HCT116 (cell line): Measurements from ENCODE around the gene GUK1. TPM values are rescaled to one million over a fixed set of nuclear protein-coding genes. Genes with fewer than 3 reads are reported as not detected.

Experiments
- ATAC-seq: fragments of 200-7000 bp; cut with Tn5 transposase; 2 replicates; pipeline ENCODE4 v1.9.1; 2020; ENCODE audit warnings: mild to moderate bottlenecking, moderate library complexity
- BruUV-seq: library from RNA; stranded (reverse); fragments of 400-500 nt; replicated peaks from 2 replicates; lab custom pipeline; 2021; lab: Mats Ljungman, UMichigan
- CTCF ChIA-PET: fragments of 300-600 bp; sonication (Branson Sonifier 250); formaldehyde crosslinking; loops from one replicate; lab custom pipeline; 2021; ENCODE audit warnings: antibody characterized with exemption; lab: Charles Lee
- POLR2A ChIA-PET: fragments of 300-600, 350-600 bp; sonication (Branson Sonifier 250); formaldehyde crosslinking; loops from one replicate; lab custom pipeline; 2021; ENCODE audit warnings: antibody characterized with exemption; lab: Charles Lee
- RAD21 ChIA-PET, 2 experiments: fragments of 300-600 bp; sonication (Branson Sonifier 250); formaldehyde crosslinking; loops; one replicate each; lab custom pipeline; 2023; ENCODE audit warnings: low total read pairs in 2 of 2; ENCODE audit not compliant: uncharacterized antibody in 2 of 2, unreplicated experiment in 2 of 2, low non-redundant PET in 1 of 2; lab: Charles Lee
- DNase-seq: peaks from one replicate; pipeline ENCODE4 v3.0.0-alpha.2; 2010; ENCODE audit warnings: low read depth, low spot score
- H2AFZ ChIP-seq: fragments of 200-600 bp; shearing (Covaris generic), sonication (generic); 2 replicates; pipeline ENCODE4 v1.6.1; 2017; ENCODE audit warnings: low read depth, mixed run types, mixed read lengths, antibody characterized with exemption, low read length; ENCODE audit not compliant: poor library complexity, severe bottlenecking
- H3K27ac ChIP-seq: 2 replicates; pipeline ENCODE4 v1.5.1; 2012; ENCODE audit warnings: low read depth, low read length
- H3K27me3 ChIP-seq: fragments of 200-600 bp; sonication (generic); 2 replicates; pipeline ENCODE4 v1.6.1; 2016; ENCODE audit warnings: mixed run types, low read length, mixed read lengths; ENCODE audit not compliant: insufficient read depth
- H3K36me3 ChIP-seq, 2 experiments: fragments of 200-500 bp in 1 of 2; fragments of 200-600 bp in 1 of 2; sonication (Bioruptor generic) in 1 of 2; sonication (generic) in 1 of 2; 2 replicates each; pipeline versions ENCODE4 v1.5.1 to v1.6.1; 2014 to 2016; ENCODE audit warnings: low read length in 2 of 2, inconsistent platforms in 1 of 2, mixed read lengths in 1 of 2, mixed run types in 1 of 2; ENCODE audit not compliant: insufficient read depth in 2 of 2, control insufficient read depth in 1 of 2
- H3K4me1 ChIP-seq, 2 experiments: fragments of 200-600 bp in 1 of 2; sonication (generic) in 1 of 2; 2 replicates each; pipeline versions ENCODE4 v1.5.1 to v1.6.1; 2012 to 2017; ENCODE audit warnings: low read length in 2 of 2, inconsistent platforms in 1 of 2, mild to moderate bottlenecking in 1 of 2, mixed read lengths in 1 of 2, mixed run types in 1 of 2, moderate library complexity in 1 of 2; ENCODE audit not compliant: insufficient read depth in 2 of 2, control insufficient read depth in 1 of 2
- H3K4me2 ChIP-seq: fragments of 200-600 bp; sonication (generic); 2 replicates; pipeline ENCODE4 v1.6.1; 2017; ENCODE audit warnings: mixed run types, low read length, mixed read lengths
- H3K4me3 ChIP-seq, 2 experiments: fragments of 200-600 bp in 1 of 2; sonication (generic) in 1 of 2; replicated peaks in 1 of 2; 2 replicates each; pipeline ENCODE4 v1.5.1; 2011 to 2016; ENCODE audit warnings: low read length in 2 of 2, control low read depth in 1 of 2, low read depth in 1 of 2, mild to moderate bottlenecking in 1 of 2, mixed read lengths in 1 of 2, mixed run types in 1 of 2
- H3K79me2 ChIP-seq: fragments of 200-600 bp; sonication (generic); 2 replicates; pipeline ENCODE4 v1.6.1; 2017; ENCODE audit warnings: mild to moderate bottlenecking, mixed run types, low read length, moderate library complexity, mixed read lengths; ENCODE audit not compliant: insufficient read depth
- H3K9ac ChIP-seq: fragments of 200-600 bp; sonication (generic); 2 replicates; pipeline ENCODE4 v1.6.1; 2016; ENCODE audit warnings: low read length, mixed read lengths
- H3K9me2 ChIP-seq: fragments of 200-600 bp; sonication (generic), shearing (Covaris generic); 2 replicates; pipeline ENCODE4 v1.6.1; 2017; ENCODE audit warnings: mixed run types, mild to moderate bottlenecking, moderate library complexity; ENCODE audit not compliant: insufficient read depth
- H3K9me3 ChIP-seq, 2 experiments: fragments of 200-500 bp in 1 of 2; fragments of 200-600 bp in 1 of 2; sonication (Bioruptor generic) in 1 of 2; sonication (generic) in 1 of 2; 2 replicates each; pipeline ENCODE4 v1.6.1; 2014 to 2017; ENCODE audit warnings: low read length in 2 of 2, mixed read lengths in 2 of 2, inconsistent platforms in 1 of 2, low read depth in 1 of 2, mild to moderate bottlenecking in 1 of 2, mixed run types in 1 of 2, moderate library complexity in 1 of 2; ENCODE audit not compliant: control insufficient read depth in 1 of 2, insufficient read depth in 1 of 2
- H4K20me1 ChIP-seq: fragments of 200-600 bp; sonication (generic), shearing (Covaris generic); 2 replicates; pipeline ENCODE4 v1.6.1; 2017; ENCODE audit warnings: mixed run types, mild to moderate bottlenecking, moderate library complexity; ENCODE audit not compliant: insufficient read depth
- CBX3 ChIP-seq: IDR thresholded peaks from 2 replicates; pipeline ENCODE4 v1.6.1; 2012; ENCODE audit warnings: low read depth
- EGR1 ChIP-seq: IDR thresholded peaks from 2 replicates; pipeline ENCODE4 v1.6.1; 2012; ENCODE audit warnings: low read depth
- EZH2 ChIP-seq: fragments of 200-600 bp; sonication (generic); IDR thresholded peaks from 2 replicates; pipeline ENCODE4 v1.6.1; 2017; ENCODE audit warnings: antibody characterized with exemption, mixed run types
- EZH2phosphoT487 ChIP-seq: fragments of 200-600 bp; IDR thresholded peaks from 2 replicates; pipeline ENCODE4 v1.6.1; 2018; ENCODE audit warnings: antibody characterized with exemption, borderline replicate concordance
- FOSL1 ChIP-seq: IDR thresholded peaks from 2 replicates; pipeline ENCODE4 v1.6.1; 2012; ENCODE audit warnings: low read depth
- RAD21 ChIP-seq: IDR thresholded peaks from 2 replicates; pipeline ENCODE4 v1.6.1; 2012; ENCODE audit warnings: low read depth, mild to moderate bottlenecking
- SIN3A ChIP-seq: IDR thresholded peaks from 2 replicates; pipeline ENCODE4 v1.6.1; 2012; ENCODE audit warnings: low read depth
- SRF ChIP-seq: IDR thresholded peaks from 2 replicates; pipeline ENCODE4 v1.6.1; 2012; ENCODE audit warnings: low read depth
- YY1 ChIP-seq: IDR thresholded peaks from 2 replicates; pipeline ENCODE4 v1.6.1; 2011; ENCODE audit warnings: low read length, low read depth, moderate library complexity, mild to moderate bottlenecking; ENCODE audit not compliant: insufficient replicate concordance; ENCODE audit errors: extremely low read depth
- ZFX ChIP-seq: fragments of 450-650 bp; IDR thresholded peaks from 2 replicates; pipeline ENCODE4 v1.6.1; 2017
- intact Hi-C: fragments of 100-400 bp; cut with micrococcal nuclease; formaldehyde crosslinking; loops from 2 replicates; pipeline ENCODE4 v1.10.0; 2022
- total RNA-seq: library from RNA; stranded (reverse); gene quantifications from one replicate; pipeline ENCODE4 v1.2.1, GENCODE V29; 2021; ENCODE audit not compliant: unreplicated experiment
- TF ChIP-seq, protein P1 (sequence below): IDR thresholded peaks from 2 replicates; pipeline ENCODE4 v1.6.1; 2012; ENCODE audit warnings: low read depth
- TF ChIP-seq, protein P2 (sequence below), 3 experiments: fragments of 200-600 bp in 1 of 3; sonication (generic) in 1 of 3; IDR thresholded peaks in 2 of 3; conservative IDR thresholded peaks in 1 of 3; 2 replicates each; pipeline ENCODE4 v1.5.1; 2012 to 2017; ENCODE audit warnings: low read depth in 2 of 3, low read length in 2 of 3, antibody characterized with exemption in 1 of 3, borderline replicate concordance in 1 of 3, control low read depth in 1 of 3, mild to moderate bottlenecking in 1 of 3, mixed read lengths in 1 of 3, mixed run types in 1 of 3, moderate library complexity in 1 of 3; ENCODE audit not compliant: insufficient read depth in 1 of 3
- TF ChIP-seq, protein P3 (sequence below): IDR thresholded peaks from 2 replicates; pipeline ENCODE4 v1.6.1; 2012
- TF ChIP-seq, protein P4 (sequence below): IDR thresholded peaks from 2 replicates; pipeline ENCODE4 v1.6.1; 2011; ENCODE audit warnings: mild to moderate bottlenecking, low read length, moderate library complexity; ENCODE audit not compliant: insufficient replicate concordance; ENCODE audit errors: extremely low read depth

Gene GUK1
- total RNA-seq, 1 experiment from 2014 or later, result 145 TPM

DNA sequence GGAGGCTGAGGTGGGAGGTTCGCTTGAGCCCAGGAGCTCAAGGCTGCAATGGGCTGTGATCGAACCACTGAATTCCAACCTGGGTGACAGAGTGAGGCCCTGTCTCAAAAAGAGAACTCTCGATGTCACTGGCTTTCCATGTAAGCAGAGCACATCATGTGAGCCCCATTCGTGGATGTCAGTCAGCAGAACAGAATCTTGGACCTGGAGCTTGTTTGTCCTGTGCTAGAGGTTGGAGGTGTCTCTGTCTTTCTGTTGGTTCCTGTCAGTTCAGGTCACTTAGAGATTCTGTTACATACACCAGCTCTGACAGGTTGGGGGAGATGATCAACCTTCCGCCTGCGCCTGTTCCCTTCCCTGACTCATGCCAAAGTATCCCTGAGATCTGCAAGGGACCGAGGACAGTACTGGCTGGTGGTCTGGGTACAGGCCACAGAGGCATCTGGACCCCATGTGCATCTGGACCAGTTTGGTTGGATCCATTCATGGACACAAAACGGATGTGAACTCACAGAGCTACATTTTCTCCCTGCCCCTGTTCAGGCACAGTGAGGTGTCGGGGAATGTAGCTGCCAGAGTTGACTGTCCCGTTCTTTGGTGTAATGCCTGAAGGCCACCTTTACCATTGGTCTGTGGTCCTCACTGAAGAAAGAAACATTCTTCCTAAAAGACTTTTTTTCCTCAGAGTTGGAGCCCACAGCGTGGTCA is 47.6 kb upstream of the GUK1 start:
- Histone ChIP-seq H2AFZ (no peak overlapping the region), H3K4me1 (peaks cover 3 to 6% of the 10 kb centered on the region in 2 experiments; a peak in 2 of 4 replicates), H4K20me1 (peaks cover 48% of the 10 kb centered on the region; the same call in 1 of the 2 replicates), H3K36me3 (peaks cover 3 to 69% of the 10 kb centered on the region in 2 experiments; a peak in 3 of 4 replicates), H3K4me3 (no peak overlapping the region), H3K9me3 (peaks cover 10 to 19% of the 10 kb centered on the region in 2 experiments; a peak in 2 of 4 replicates), H3K9me2 (no peaks in the 10 kb centered on the region), H3K27ac (no peak overlapping the region), H3K79me2 (peaks cover 100% of the 10 kb centered on the region), H3K27me3 (no peaks in the 10 kb centered on the region), H3K4me2 (no peak overlapping the region), H3K9ac (no peak overlapping the region)
- POLR2A ChIA-PET, result no interaction called here
- RAD21 ChIA-PET, result no interaction called here
- ATAC-seq (no peak), DNase-seq (no peak)
- no TSS peak for BruUV-seq
- intact Hi-C loops, result no loop called here
- CTCF ChIA-PET, result no interaction called here
- no peak for TF ChIP-seq SIN3A
- no peak for TF ChIP-seq RAD21
- no peak for TF ChIP-seq CBX3
- TF ChIP-seq, protein P1, sequence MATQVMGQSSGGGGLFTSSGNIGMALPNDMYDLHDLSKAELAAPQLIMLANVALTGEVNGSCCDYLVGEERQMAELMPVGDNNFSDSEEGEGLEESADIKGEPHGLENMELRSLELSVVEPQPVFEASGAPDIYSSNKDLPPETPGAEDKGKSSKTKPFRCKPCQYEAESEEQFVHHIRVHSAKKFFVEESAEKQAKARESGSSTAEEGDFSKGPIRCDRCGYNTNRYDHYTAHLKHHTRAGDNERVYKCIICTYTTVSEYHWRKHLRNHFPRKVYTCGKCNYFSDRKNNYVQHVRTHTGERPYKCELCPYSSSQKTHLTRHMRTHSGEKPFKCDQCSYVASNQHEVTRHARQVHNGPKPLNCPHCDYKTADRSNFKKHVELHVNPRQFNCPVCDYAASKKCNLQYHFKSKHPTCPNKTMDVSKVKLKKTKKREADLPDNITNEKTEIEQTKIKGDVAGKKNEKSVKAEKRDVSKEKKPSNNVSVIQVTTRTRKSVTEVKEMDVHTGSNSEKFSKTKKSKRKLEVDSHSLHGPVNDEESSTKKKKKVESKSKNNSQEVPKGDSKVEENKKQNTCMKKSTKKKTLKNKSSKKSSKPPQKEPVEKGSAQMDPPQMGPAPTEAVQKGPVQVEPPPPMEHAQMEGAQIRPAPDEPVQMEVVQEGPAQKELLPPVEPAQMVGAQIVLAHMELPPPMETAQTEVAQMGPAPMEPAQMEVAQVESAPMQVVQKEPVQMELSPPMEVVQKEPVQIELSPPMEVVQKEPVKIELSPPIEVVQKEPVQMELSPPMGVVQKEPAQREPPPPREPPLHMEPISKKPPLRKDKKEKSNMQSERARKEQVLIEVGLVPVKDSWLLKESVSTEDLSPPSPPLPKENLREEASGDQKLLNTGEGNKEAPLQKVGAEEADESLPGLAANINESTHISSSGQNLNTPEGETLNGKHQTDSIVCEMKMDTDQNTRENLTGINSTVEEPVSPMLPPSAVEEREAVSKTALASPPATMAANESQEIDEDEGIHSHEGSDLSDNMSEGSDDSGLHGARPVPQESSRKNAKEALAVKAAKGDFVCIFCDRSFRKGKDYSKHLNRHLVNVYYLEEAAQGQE, result no peak
- TF ChIP-seq, protein P2, sequence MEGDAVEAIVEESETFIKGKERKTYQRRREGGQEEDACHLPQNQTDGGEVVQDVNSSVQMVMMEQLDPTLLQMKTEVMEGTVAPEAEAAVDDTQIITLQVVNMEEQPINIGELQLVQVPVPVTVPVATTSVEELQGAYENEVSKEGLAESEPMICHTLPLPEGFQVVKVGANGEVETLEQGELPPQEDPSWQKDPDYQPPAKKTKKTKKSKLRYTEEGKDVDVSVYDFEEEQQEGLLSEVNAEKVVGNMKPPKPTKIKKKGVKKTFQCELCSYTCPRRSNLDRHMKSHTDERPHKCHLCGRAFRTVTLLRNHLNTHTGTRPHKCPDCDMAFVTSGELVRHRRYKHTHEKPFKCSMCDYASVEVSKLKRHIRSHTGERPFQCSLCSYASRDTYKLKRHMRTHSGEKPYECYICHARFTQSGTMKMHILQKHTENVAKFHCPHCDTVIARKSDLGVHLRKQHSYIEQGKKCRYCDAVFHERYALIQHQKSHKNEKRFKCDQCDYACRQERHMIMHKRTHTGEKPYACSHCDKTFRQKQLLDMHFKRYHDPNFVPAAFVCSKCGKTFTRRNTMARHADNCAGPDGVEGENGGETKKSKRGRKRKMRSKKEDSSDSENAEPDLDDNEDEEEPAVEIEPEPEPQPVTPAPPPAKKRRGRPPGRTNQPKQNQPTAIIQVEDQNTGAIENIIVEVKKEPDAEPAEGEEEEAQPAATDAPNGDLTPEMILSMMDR (IDR thresholded peaks at IDR 0.05 in 2 of 3, conservative IDR thresholded peaks at IDR 0.05 in 1 of 3; ENCODE audit: borderline replicate concordance in 1 of 3, insufficient read depth in 1 of 3, low read depth in 2 of 3, low read length in 2 of 3), result no peak
- TF ChIP-seq YY1, result no peak
- TF ChIP-seq ZFX, result no peak
- no peak for TF ChIP-seq EZH2
- no peak for TF ChIP-seq EZH2phosphoT487
- TF ChIP-seq SRF, result no peak
- TF ChIP-seq FOSL1, result no peak
- TF ChIP-seq, protein P3, sequence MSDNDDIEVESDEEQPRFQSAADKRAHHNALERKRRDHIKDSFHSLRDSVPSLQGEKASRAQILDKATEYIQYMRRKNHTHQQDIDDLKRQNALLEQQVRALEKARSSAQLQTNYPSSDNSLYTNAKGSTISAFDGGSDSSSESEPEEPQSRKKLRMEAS, result no peak
- TF ChIP-seq EGR1, result no peak
- TF ChIP-seq, protein P4, sequence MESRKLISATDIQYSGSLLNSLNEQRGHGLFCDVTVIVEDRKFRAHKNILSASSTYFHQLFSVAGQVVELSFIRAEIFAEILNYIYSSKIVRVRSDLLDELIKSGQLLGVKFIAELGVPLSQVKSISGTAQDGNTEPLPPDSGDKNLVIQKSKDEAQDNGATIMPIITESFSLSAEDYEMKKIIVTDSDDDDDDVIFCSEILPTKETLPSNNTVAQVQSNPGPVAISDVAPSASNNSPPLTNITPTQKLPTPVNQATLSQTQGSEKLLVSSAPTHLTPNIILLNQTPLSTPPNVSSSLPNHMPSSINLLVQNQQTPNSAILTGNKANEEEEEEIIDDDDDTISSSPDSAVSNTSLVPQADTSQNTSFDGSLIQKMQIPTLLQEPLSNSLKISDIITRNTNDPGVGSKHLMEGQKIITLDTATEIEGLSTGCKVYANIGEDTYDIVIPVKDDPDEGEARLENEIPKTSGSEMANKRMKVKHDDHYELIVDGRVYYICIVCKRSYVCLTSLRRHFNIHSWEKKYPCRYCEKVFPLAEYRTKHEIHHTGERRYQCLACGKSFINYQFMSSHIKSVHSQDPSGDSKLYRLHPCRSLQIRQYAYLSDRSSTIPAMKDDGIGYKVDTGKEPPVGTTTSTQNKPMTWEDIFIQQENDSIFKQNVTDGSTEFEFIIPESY, result no peak
